ENCODE data around the gene PLET1. TPM values are rescaled to one million over a fixed set of nuclear protein-coding genes. Genes with fewer than 3 reads are reported as not detected.

The PLET1 gene
- total RNA-seq, 4 donors from 2014 or later = not detected

DNA sequence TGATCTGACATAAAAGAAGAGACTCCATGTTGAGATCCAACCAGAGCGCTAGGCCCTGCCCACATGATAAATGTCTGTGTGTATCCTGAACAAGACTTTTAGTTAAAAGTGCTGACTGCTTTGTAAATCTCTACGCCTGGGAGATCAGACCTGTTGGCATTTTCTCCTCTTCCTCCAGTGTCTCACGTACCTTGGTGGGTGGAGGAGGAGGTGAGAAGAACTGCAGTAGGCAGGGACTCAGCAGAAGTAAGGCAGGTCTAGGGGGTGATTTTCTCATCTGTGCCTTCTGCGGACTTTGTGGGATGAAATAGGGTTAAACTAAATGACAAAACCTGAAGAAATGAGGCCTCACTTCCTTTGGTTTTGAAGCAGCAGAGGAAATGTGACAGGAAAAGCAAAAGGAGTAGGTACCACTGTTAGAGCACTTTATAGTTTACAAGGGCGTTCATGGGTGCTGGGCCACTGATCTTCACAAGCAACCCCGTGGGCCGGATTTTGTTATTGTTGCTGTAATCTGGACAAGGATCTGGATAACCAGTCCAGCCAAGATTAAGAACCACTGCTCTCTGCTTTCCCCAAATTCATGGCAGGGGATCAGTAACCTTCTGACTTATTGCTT, 36.7 kb upstream of the PLET1 start:
- TF ChIP-seq POLR2A (IDR thresholded peaks at IDR 0.05) = no peak
- no peak for TF ChIP-seq CTCF (IDR thresholded peaks at IDR 0.05)
- TF ChIP-seq EP300 (IDR thresholded peaks at IDR 0.05) = no peak
- no peak for TF ChIP-seq POLR2AphosphoS5 (IDR thresholded peaks at IDR 0.05)
- H3K4me3 ChIP-seq = no peak overlapping the region
- no peak overlapping the region for H3K27ac ChIP-seq
- H3K9me3 ChIP-seq = no peaks in the 10 kb centered on the region
- 84% methylated on average over 7 of the region's 7 CpGs for WGBS
- DNase-seq (ENCODE audit: low spot score in 2 of 2) = no peak
- H3K4me1 ChIP-seq = peaks cover 18% of the 10 kb centered on the region
- H3K36me3 ChIP-seq = no peaks in the 10 kb centered on the region
- H3K27me3 ChIP-seq = no peaks in the 10 kb centered on the region

DNA sequence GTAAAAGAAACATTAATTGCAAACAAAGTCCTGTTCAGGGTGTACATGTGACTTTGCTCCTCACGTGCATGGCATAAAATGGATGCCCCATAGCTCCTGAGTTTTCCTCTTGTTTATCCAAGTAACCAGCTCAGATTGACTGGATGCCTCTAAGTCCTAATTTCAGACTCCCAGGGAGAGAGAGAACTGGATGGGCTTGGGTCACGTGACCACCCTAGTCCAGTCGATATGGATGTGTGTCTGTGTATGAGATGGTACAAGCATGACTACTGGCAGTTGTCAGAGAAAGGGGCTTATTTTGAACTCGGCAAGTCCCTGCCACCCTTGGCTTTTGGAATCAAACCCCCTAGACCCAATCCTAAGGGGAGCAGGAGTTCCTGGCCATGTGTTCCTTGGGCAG, 35.4 kb upstream of the PLET1 start:
- no peaks in the 10 kb centered on the region for H3K27me3 ChIP-seq
- no peak overlapping the region for H3K27ac ChIP-seq
- no peaks in the 10 kb centered on the region for H3K9me3 ChIP-seq
- no peak for DNase-seq (ENCODE audit: low spot score in 2 of 2)
- TF ChIP-seq EP300 (IDR thresholded peaks at IDR 0.05) = no peak
- no peak for TF ChIP-seq POLR2A (IDR thresholded peaks at IDR 0.05)
- TF ChIP-seq CTCF (IDR thresholded peaks at IDR 0.05) = no peak
- no peak for TF ChIP-seq POLR2AphosphoS5 (IDR thresholded peaks at IDR 0.05)
- no peaks in the 10 kb centered on the region for H3K36me3 ChIP-seq
- H3K4me3 ChIP-seq = no peak overlapping the region
- WGBS = 94% methylated on average over 2 of the region's 4 CpGs
- H3K4me1 ChIP-seq = peaks cover 20% of the 10 kb centered on the region

- no peak overlapping the region for H3K4me3 ChIP-seq
- peaks cover 32% of the 10 kb centered on the region for H3K4me1 ChIP-seq
- H3K27ac ChIP-seq = no peak overlapping the region
- DNase-seq (ENCODE audit: low spot score in 2 of 2) = no peak
- WGBS = 72% methylated on average over 3 of the region's 3 CpGs
- TF ChIP-seq POLR2A (IDR thresholded peaks at IDR 0.05) = no peak
- no peak for TF ChIP-seq CTCF (IDR thresholded peaks at IDR 0.05)
- TF ChIP-seq EP300 (IDR thresholded peaks at IDR 0.05) = no peak
- no peak for TF ChIP-seq POLR2AphosphoS5 (IDR thresholded peaks at IDR 0.05)
- H3K36me3 ChIP-seq = no peaks in the 10 kb centered on the region
- no peaks in the 10 kb centered on the region for H3K27me3 ChIP-seq
- no peaks in the 10 kb centered on the region for H3K9me3 ChIP-seq
Observed at GRCh38 chr11:112294688-112295340, 34.2 kb upstream of the PLET1 start.

DNA sequence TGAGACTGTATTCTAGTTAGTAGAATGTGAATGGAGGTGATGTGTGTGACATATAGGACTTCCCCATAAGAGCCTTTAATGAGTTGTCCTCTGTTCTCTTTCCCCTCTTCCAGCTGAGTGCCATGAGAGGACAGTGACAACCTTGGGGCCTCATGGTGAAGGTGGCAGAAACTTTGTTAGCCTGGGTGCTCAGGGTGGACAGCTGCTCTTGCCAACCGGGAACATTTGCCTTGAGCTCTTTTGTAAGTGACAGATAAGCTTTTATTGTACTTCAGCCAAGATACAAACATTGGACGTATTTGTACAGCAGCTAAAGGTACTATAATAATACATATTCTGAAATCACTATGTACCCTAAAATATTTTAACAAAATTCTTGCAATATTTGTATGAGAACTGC, 33.0 kb upstream of the PLET1 start:
- H3K9me3 ChIP-seq = no peaks in the 10 kb centered on the region
- WGBS = 50% methylated on average over 2 of the region's 2 CpGs
- DNase-seq (ENCODE audit: low spot score in 2 of 2) = no peak
- H3K36me3 ChIP-seq = no peaks in the 10 kb centered on the region
- H3K4me1 ChIP-seq = peaks cover 38% of the 10 kb centered on the region
- H3K27me3 ChIP-seq = no peaks in the 10 kb centered on the region
- no peak overlapping the region for H3K4me3 ChIP-seq
- TF ChIP-seq CTCF (IDR thresholded peaks at IDR 0.05) = no peak
- no peak for TF ChIP-seq EP300 (IDR thresholded peaks at IDR 0.05)
- TF ChIP-seq POLR2AphosphoS5 (IDR thresholded peaks at IDR 0.05) = no peak
- no peak for TF ChIP-seq POLR2A (IDR thresholded peaks at IDR 0.05)
- peak overlapping the region; percentile 17 for H3K27ac ChIP-seq

- Histone ChIP-seq H3K36me3 (no peaks in the 10 kb centered on the region), H3K27me3 (no peaks in the 10 kb centered on the region), H3K4me1 (peaks cover 38% of the 10 kb centered on the region), H3K4me3 (no peak overlapping the region), H3K27ac (peak overlapping the region; percentile 12), H3K9me3 (no peaks in the 10 kb centered on the region)
- no peak for TF ChIP-seq EP300 (IDR thresholded peaks at IDR 0.05)
- TF ChIP-seq POLR2AphosphoS5 (IDR thresholded peaks at IDR 0.05) = peak in 1 of 3 donors; percentile 57
- peak in 1 of 2 donors; percentile 72 for DNase-seq (ENCODE audit: low spot score in 2 of 2)
Observed at GRCh38 chr11:112292785-112293407, 32.2 kb upstream of the PLET1 start.

Data from suprapubic skin (tissue), 4 donors.